Erythroblast (primary cell): ENCODE data around the gene ZNF691.

ENCODE experiments used
- GATA1 ChIP-seq: IDR thresholded peaks from 2 replicates; pipeline ENCODE4 v1.6.1; 2011; ENCODE audit warnings: low read depth, mild to moderate bottlenecking, control low read depth, low read length, moderate library complexity
- POLR2A ChIP-seq: IDR thresholded peaks from 2 replicates; pipeline ENCODE4 v1.6.1; 2011; ENCODE audit warnings: mild to moderate bottlenecking, low read length

GRCh38 chr1:42837709-42838108 lies 8.7 kb upstream of the ZNF691 start:
- TF ChIP-seq POLR2A (no peak), GATA1 (no peak)
